HG03045 (cell line): ENCODE data around the gene IRF5.
"Not testable (repeated sequence)": the region's sequence is repeated elsewhere in the genome, so short reads cannot be mapped to it uniquely, and the experiment has no call there.

Experiments used
- ATAC-seq: cut with Tn5 transposase; IDR thresholded peaks from one replicate; pipeline ENCODE4 v1.9.1; 2021; ENCODE audit warnings: mild to moderate bottlenecking, moderate library complexity; ENCODE audit not compliant: unreplicated experiment

The IRF5 gene

GRCh38 chr7:128906001-128906765 lies 31.5 kb upstream of the IRF5 start:
- no peak for ATAC-seq

DNA sequence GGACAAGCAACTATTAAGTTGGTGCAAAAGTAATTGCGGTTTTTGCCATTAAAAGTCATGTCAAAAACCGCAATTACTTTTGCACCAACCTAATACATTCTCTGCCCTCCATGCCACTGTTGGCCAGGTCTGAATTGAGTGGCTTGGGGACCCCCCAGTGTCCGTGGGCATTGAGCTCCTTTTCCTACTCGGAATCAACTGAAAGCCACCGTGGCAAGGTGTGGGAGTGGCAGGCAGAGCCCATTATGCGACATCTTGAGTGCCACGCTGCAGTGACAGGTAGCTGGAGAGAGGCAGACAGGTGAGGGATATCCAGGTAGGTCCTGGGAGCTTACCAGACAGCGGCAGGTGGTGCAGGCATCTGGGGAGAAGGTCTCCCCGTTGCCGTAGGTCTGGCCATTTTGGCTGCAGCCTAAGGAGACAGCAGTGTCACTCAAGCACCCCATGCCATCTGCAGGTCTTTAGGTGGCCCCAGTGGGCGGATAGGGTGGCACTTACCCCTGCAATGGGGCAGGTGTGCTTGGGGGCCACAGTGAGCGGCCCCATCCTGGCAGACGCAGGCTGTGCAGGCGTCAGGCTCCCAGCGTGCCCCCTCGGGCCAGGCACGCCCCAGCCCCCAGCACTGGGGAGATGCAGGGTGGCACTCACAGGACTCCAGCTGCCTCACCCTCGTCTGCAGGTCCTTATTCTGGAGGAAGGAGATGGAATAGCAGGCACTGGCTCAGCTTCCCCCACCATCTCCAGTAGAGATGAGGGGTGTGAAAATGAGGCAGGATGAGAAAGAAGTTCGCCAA lies 30.8 kb upstream of the IRF5 start:
- ATAC-seq, result no peak

GRCh38 chr7:128908750-128909624 lies 28.7 kb upstream of the IRF5 start:
- ATAC-seq, result no peak

DNA sequence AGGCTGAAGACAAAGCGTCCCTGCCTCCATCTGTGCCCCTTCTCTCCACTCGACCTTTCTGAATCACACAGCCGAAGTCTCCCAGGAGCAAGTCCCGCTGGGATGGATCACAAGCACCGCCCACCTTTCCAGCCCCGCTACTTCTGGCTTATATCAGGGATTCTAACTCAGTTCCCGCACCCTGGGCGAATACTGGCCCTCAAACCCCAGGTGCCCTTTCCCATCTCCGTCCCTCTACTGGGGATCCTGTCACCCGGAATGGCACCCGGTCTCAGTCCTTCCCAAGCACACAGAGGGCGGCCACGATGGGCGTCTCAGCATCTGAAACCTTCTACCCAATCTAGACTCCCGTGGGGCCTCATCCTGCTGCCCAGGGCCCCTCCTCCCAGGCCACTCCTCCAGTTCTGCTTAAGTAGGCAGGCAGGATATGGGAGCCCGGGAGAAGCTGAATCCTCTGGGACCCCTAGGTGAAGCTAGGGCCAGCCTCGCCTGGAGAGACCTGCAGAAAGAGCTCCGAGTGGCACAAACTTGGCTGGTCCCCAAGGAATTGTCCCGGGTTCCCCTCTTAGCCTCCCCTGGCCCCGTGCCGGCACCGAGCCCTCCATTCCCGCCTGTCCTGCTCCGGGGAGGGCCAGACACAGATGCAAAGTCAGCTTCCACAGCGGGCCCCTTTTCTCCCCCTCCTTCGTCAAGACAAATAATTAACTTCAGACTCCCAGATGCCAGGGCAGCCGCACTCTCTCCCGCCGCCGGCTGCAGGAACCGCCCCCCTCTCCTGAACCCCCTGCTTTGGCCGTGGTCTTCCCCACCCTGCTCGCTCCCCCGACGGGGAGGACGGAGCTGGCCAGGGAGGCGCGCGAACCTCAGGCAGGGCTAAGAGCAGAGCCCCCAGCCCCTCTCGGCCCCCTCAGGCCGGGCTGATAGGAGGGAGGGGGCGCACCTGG lies 27.8 kb upstream of the IRF5 start:
- no peak for ATAC-seq

DNA sequence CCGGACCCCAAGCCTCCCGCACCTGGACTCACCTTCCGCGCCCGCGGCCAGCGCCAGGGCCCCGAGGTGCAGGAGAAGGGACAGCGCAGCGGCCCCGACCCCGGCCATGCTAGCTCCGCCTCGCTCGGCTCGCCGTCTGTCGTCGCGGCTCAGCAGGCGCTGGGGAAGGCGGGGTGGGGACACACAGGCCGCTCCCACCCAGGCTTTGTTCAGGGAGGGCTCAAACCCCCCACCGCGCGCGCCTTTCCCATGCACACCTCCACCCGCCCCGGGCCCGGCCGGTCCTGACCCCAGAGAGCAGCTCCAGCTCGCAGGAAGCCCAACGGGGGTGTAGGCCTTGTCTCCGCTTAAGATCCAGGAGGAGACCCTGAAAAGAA lies 27.2 kb upstream of the IRF5 start, which contains the start of gene KCP:
Gene KCP (minus strand): TSS at position 141 of the 377 bp plus-strand sequence. CDS start 33 bp downstream, at position 108.
- ATAC-seq, result no peak

DNA sequence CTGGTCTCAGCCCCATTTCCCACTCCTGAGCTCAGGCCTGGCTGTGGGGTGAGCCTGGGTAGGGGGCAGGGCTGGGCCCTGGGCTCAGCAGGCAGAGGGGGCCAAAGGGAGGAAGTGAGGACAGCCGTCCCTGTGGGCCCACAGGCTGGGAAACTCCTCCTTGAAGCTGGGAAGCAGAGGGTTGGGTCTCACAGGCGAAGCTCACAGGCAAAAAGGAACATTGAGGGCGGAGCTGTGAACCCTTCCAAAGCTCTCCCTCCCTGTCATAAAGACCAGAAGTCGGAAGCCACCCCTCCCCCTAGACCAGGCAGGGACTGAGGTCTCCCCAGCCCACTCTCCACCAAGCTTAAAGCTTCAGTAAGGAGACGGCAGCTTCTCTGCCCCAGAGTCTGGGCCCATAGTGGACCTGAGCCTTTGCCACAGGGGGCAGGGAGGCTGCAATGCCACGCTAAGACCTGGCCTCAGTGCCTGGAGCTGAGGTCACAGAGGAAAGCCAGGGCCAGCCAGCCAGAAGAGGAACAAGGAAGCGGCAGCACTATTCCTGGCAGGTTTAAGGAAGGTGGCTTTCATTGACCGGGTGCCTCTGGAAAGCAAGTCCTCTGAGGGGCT lies 26.2 kb upstream of the IRF5 start:
- no peak for ATAC-seq

GRCh38 chr7:128912281-128912680 lies 25.4 kb upstream of the IRF5 start:
- no peak for ATAC-seq

- not testable (repeated sequence) for ATAC-seq
Observed at GRCh38 chr7:128912709-128913495, 24.8 kb upstream of the IRF5 start.

DNA sequence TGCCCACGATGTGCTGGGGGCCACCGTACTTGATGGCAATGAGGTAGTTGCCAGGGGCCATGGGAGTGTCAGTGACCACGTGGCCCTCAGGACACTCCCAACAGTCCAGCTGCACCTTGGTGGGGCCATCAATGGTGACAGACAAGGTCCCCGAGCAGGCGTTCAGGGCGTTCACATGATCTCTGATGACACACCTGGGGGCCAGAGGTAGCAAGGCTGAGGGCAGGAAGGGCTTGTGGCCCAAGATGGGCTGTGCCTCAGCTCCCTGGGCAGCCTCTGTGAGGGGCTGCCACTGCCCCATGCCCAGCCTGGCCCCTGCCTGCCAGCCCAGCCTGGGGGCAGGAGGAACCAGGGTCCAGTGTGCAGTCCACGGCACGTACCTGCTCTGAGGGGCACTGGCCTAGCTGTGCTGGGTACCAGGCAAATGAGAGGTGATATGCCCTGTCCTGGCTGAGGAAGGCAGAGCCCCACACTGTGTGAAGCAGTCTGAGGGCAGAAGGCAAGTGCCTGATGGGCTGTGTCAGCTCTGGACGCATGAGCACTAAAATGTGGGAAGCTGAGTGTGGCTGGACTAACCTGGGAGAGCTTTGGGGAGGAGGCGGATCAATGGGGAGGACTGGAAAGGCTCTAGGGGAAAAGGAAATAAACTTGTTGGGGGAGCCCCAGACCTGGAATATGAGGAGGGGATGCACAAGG lies 23.7 kb upstream of the IRF5 start:
- no peak for ATAC-seq

- peak; percentile 47 for ATAC-seq
Observed at GRCh38 chr7:128914566-128915151, 23.1 kb upstream of the IRF5 start.

GRCh38 chr7:128915271-128915819 lies 22.4 kb upstream of the IRF5 start:
- ATAC-seq, result no peak

- ATAC-seq, result no peak
Observed at GRCh38 chr7:128915841-128916642, 21.7 kb upstream of the IRF5 start.

GRCh38 chr7:128916643-128916915 lies 21.1 kb upstream of the IRF5 start:
- ATAC-seq, result no peak

GRCh38 chr7:128917122-128917521 lies 20.6 kb upstream of the IRF5 start:
- no peak for ATAC-seq

DNA sequence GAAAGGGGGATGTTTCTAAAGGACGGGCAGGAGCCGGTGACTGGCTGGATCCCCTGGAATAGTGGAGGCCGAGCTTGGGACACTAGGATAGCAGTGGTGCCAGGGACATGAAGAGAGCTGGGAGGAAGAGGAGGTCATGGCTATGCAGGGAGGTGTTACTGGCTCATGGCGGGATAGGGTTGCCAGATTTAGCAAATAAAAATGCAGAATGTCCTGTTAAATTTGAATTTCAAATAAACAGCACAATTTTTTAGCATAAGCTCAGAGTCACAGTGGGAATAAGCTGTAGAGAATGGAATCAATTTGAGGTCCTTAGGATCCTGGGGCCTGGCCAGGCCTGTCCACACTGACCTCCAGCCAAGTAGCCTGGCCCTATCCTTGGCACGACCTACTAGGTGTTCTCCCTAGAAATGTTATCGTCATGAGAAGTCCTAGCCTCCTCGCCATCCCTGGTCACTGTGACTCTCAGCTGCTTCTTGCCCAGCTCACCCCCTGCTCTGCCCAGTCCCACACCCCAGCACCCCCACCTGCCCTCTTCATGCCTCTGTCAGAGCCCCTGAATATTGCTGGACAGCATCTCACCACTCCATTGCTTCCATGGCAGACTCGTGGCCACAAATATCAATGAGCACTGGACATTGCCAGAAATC lies 19.6 kb upstream of the IRF5 start:
- no peak for ATAC-seq

- no peak for ATAC-seq
Observed at GRCh38 chr7:128919241-128919640, 18.5 kb upstream of the IRF5 start.
